ENCODE measurements around the gene RBMS2. TPM values are rescaled to one million over a fixed set of nuclear protein-coding genes. Genes with fewer than 3 reads are reported as not detected.

RBMS2 gene
- total RNA-seq, 1 donor from 2014 or later: 63.1 TPM

DNA sequence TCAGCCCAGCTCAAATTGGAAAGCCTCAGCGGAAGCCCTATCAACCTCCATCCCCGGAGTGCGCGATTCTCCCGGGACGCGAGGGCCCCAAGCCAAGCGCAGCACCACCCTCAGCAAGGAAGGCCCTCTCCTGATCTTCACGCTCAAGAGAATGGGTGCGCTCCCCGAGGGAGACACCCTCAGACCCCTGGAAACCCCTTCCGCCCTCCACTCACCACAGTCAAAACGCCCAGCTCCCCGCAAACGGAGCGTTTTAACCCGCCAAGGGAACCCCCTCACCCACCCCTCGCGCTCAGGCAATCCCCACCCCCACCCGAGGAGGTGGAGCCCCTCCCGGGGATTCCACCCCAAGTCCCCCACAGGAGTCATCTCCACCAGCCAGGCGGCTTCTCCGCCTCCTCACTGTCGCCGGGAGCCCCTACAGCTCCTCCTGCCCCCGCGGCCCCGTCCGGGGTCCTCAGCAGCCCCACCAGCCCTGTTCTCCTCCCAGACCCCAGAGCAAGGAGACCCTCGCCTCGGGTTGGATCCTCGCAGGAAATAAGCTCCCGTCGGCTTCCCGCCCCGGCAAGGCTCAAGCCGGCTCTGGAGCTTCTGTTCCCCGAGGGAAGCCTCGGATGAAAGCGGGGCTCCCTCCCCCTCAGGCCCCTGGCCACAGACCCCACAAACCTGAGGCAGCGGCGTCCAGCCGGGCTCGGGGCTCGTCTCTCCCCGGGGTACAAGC is 108.0 kb downstream of the RBMS2 start:
- DNase-seq (ENCODE audit: low spot score): no peak

DNA sequence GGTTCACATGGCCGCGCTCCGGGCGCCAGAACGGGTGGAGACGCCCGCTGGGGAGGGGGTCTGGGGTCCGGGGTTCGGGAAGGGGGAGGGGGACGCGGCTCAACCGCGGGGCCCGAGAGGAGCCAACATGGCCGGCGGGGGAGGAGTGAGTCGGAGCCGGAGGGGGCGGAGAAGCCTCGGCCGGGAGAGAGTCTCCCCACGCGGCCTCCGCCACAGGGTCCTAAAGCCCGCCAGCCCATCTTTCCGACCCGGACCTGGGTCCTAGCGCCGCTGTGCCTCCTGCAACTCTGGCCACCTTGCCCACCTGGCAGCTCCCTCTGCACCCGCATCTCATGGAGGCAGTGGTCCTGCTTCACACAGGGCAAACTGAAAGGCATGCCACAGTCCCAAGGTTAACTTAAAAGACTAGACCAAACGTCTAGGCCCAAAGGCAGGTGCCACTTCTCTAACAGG is 108.6 kb downstream of the RBMS2 start, which contains the start of gene BAZ2A:
BAZ2A (minus strand) TSS at position 147 of the 453 bp plus-strand sequence. CDS start 12,796 bp downstream, outside the sequence.
- peak; percentile 95 for DNase-seq (ENCODE audit: low spot score)

DNA sequence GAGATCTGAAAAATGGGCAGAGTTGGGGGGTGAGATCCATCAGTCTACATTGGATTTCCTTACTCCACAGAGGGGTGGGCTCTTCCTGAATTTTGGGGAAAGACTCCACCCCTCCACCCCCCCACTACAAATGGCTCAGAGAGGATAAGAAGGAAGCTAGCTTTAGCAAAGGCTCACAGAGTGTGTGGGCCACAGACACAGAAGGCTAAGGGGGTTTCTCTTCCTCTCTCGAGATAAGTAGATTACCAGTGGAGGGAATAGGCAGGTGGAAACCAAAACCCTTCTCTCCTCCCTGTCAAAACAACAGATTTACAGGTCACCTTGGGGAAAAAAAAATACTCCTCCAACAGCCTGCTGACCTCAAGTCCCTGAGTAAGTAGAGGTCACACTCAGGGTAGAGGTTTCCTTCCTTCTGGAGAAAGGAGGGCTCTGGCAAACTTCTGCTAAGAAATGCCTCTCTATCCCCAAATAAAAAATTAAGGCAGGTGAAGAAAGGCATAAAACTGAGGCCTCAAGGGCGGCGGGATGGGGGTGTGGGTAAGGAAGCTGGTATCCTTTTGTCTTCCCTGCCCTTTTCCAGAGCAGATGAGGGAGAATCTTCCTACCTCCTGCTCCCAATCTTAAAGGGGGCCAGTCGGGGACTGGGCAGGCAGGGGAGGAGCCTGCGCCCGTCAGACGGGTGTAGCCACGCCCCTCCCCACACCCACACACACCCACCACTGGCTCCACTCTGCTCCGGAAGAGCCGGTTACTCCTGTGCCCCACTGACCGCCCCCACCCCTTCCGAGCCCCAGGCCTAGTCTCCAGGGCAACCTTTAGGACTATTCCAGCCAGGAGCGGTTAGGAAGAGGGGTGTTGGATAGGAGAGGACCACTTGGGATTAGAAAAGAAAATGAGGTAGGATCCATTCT is 110.4 kb downstream of the RBMS2 start:
- DNase-seq (ENCODE audit: low spot score): no peak

DNA sequence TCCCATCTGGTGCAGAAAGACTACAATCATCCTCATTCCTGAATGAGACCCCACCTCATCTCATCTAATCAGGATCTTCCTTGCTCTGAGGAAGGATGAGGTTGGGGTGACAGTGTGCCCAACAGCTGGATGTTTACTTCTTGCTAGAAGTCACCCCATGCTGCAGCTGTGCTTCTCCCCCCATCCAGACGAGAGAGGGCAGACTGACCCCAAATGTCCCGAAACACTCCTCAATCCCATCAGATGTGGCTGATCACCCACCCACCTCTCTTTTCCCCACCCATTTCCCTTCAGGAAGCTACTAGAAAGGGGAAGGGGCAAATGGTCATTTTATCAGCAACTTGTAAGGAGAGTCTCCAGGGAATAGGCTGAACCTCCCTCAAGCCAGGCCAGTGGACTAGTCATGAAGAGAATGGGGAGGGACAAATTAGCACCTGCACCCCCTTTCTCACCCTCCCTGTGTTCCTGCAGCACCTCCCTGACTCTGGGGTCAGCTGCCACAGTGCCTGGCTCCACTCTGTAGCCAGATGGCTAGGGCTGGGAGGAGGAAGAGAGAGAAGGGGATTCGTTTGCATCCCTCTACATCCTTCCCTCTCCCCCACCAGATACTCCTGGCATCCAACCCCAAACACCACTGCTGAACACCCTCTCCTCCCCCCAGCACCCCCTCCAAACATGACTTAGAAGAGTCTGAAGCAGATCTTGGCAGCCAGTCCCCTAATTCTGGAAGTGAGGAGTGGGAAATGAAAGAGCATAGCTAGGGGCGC is 111.3 kb downstream of the RBMS2 start:
- no peak for DNase-seq (ENCODE audit: low spot score)

DNA sequence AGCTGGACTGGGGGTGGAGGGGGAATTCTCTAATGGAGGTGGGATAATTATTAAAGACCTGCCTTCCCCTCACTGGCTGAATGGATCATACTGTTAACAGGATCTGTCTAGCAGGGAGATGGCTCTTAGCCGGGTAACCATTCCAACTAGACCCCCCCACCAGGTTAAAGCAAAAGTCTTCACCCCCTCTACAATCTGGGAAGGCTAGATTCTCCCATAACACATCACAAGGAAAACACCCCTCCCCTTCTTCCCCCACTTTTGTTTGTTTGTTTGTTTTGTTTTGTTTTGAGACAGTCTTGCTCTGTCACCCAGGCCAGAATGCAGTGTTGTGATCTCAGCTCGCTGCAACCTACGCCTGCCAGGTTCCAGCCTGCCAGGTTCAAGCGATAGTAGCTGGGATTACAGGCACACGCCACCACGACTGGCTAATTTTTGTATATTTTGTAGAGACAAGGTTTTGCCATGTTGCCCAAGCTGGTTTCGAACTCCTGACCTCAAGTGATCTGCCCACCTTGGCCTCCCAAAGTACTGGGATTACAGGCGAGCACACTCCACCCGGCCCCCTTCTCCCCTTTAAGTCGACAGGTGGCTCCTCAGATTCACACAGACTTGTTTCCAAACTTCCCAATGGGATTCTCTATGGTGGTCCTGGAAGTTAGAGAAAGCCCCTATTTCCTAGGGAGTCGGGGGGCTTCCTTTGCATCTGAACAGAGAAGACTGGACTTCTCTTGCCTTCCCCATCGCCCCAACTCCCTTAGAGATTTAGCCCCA is 112.0 kb downstream of the RBMS2 start:
- DNase-seq (ENCODE audit: low spot score): no peak

- DNase-seq (ENCODE audit: low spot score): no peak
Observed at GRCh38 chr12:56634242-56634836, 112.7 kb downstream of the RBMS2 start.

DNA sequence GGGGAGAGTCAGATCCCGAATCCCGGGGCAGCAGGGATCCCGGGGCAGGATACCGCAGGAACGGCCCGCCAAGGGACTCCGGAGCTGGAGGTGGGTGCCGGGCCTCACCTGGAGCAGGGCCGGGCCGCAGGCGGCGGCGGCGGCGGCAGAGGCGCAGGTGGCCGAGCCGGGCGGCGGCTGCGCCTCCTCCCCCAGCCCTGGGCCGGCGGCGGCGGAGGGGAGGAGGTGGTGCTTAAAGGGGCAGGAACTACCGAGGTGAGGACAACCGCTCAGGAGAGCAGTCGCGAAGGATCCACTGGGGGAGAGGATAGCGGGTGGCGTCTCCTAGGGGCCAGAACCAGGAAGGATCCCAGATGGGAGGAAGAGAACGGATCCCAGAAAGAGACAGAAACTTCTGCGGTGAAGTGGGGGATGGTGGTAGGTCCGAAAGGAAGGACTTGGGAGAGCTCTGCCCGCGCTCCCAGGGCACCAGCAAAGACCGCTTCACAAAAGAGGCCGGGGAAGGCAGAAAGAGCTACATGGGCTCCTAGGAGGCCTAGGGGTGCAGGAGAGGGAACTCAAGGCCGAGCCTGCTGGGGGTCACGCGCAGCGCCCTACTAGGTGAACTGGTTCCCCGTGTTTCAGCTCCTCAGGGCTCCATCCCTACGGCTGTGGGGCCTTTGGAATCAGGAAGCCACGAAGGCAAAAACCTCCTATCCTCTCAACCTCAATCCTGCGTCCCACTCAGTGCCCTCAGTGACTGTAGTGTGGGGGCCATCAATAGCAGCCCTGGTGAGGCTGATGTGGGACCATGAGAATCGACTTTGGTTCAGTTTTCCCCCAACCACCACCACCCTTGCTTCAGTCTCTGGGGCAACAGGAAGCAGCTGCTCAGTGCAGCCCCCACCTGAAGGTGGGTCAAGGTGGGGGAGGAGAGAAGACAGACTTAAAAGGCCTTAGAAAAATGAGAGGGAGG is 113.5 kb downstream of the RBMS2 start:
- DNase-seq (ENCODE audit: low spot score): no peak

- DNase-seq (ENCODE audit: low spot score): no peak
Observed at GRCh38 chr12:56635806-56636674, 114.4 kb downstream of the RBMS2 start.

DNA sequence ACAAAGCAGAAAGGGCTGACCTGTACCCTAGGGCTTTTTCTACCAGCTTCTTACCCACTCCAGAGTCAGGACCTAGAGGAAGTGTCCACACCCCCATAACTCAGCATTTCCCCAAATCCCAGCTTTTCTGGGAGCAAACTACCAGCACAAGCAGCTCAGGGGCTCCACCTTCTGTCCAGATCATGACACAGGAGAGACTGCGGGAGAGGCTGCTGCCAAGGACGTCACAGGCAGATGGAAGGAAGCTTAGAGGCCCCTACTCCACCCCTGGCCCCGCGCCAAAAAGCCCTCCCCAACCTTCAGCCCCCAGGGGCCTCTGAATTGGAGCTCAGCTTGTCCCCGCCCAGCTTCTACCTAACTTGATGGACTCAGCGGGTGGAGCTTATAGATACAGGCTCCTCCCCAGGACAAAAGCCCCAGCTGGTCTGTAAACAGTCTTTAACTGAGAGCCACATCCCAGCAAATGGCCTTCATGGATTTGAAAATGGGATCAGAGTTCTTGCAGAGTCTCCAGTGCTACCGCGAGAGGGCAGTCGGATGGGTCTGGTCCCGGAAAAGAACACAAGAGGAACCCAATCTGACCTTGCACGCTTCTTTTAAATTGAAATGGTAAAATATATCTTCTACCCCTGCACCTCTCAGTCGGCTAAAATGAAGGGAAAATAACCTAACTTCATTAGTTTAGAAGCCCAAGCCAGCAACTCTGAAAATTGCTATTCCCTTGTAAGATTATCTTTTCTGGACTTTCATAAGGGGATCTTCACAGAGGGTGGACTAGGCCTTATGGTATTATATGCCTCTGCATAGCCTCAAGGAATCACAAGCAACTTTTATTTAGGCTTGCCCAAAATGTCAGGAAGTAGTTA is 115.3 kb downstream of the RBMS2 start:
- peak; percentile 99 for DNase-seq (ENCODE audit: low spot score)

DNA sequence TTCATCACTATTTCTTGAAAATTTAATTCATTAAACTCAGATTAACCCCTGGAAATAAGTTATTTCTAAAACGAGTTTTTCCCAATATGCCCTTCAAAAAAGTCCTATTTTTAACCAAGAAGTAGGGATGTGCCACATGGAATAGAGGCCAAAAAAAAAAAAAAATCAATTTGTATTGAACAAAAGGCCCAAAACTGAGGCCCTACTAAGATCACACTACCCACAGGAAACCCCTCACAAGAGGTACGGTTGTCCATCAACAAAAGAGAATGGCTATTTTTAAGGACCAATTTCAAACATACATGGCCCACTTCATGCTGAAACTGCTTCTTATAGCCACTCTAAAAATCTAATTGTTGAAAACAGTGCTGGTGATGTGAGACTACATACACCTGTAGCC is 116.0 kb downstream of the RBMS2 start:
- DNase-seq (ENCODE audit: low spot score): no peak

GRCh38 chr12:56641219-56641618 is 119.6 kb downstream of the RBMS2 start:
- no peak for DNase-seq (ENCODE audit: low spot score)

DNA sequence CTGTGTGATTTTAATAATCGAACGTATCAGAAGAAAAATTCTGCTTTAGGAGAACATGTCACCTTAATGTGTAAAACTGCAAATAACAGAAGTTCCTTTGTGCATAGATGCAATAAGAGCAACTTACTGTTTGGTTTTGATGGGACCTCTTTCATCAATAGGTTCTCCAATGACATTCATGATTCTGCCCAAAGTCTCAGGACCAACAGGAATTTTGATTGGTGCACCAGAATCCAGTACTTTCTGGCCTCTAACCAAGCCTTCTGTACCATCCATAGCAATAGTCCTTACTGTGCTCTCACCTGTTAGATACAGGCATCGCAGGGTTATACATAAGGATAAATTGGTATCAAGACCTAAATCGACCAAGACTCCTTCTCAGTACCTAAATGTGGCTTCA is 123.0 kb downstream of the RBMS2 start:
- DNase-seq (ENCODE audit: low spot score): no peak

- peak; percentile 74 for DNase-seq (ENCODE audit: low spot score)
Observed at GRCh38 chr12:56645201-56645716, 123.6 kb downstream of the RBMS2 start.
